Uterus (tissue), 2 donors: ENCODE results near the gene ZSWIM5.

ENCODE experiments used
- POLR2A ChIP-seq, 2 donors: fragments of 450-650 bp; IDR thresholded peaks; one replicate each; pipeline ENCODE4 v1.6.1; 2016; ENCODE audit warnings: antibody characterized with exemption in 2 of 2, mild to moderate bottlenecking in 1 of 2, moderate library complexity in 1 of 2
- TF ChIP-seq, protein P1 (sequence below), 4 experiments: fragments of 200-600 bp in 2 of 4; fragments of 450-650 bp in 2 of 4; sonication (generic) in 2 of 4; IDR thresholded peaks; one replicate each; pipeline ENCODE4 v1.5.1; 2016 to 2019; ENCODE audit warnings: antibody characterized with exemption in 4 of 4, mild to moderate bottlenecking in 2 of 4, moderate library complexity in 1 of 4

DNA sequence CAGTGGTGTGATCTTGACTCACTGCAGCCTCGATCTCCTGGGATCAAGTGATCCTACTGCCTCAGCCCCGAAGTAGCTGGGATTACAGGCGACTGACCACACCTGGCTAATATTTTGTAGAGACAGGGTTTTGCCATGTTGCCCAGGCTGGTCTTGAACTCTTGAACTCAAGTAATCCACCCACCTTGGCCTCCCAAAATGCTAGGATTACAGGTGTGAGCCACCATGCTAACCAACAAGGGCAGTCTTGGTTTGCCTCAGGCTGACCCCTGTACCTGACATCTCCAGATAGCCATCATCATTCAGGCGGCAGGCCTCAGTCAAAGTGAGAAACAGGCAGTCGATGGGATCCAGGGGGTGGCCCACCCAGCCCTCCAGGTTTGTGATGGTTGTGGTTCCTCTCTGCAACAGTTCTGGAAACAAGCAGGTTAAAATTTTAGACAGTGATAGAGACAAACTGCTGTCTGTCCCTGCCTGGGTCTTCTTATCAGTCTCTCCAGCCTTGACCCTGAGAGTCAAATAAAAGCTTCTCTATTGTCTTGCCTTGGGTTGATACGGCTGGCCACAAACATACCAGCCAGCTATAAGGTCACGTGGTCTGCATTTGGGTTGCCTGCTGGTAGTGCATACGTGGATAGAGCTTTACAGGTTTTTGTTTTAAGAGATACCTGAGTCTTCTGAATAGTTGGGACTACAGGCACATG, 167.6 kb downstream of the ZSWIM5 start:
- TF ChIP-seq, protein P1, sequence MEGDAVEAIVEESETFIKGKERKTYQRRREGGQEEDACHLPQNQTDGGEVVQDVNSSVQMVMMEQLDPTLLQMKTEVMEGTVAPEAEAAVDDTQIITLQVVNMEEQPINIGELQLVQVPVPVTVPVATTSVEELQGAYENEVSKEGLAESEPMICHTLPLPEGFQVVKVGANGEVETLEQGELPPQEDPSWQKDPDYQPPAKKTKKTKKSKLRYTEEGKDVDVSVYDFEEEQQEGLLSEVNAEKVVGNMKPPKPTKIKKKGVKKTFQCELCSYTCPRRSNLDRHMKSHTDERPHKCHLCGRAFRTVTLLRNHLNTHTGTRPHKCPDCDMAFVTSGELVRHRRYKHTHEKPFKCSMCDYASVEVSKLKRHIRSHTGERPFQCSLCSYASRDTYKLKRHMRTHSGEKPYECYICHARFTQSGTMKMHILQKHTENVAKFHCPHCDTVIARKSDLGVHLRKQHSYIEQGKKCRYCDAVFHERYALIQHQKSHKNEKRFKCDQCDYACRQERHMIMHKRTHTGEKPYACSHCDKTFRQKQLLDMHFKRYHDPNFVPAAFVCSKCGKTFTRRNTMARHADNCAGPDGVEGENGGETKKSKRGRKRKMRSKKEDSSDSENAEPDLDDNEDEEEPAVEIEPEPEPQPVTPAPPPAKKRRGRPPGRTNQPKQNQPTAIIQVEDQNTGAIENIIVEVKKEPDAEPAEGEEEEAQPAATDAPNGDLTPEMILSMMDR (IDR thresholded peaks at IDR 0.05) = no peak
- TF ChIP-seq POLR2A (IDR thresholded peaks at IDR 0.05) = no peak
